HG03558 (cell line): Measurements from ENCODE around the gene RNF149.
"Not testable (repeated sequence)": the region's sequence is repeated elsewhere in the genome, so short reads cannot be mapped to it uniquely, and the experiment has no call there.

Source experiments
- ATAC-seq: cut with Tn5 transposase; IDR thresholded peaks from one replicate; pipeline ENCODE4 v1.9.1; 2021; ENCODE audit warnings: moderate number of reproducible peaks; ENCODE audit not compliant: unreplicated experiment; ENCODE audit errors: extremely low read depth

Gene RNF149, protein sequence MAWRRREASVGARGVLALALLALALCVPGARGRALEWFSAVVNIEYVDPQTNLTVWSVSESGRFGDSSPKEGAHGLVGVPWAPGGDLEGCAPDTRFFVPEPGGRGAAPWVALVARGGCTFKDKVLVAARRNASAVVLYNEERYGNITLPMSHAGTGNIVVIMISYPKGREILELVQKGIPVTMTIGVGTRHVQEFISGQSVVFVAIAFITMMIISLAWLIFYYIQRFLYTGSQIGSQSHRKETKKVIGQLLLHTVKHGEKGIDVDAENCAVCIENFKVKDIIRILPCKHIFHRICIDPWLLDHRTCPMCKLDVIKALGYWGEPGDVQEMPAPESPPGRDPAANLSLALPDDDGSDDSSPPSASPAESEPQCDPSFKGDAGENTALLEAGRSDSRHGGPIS

GRCh38 chr2:101308432-101309210 is at the start of gene RNF149:
Gene RNF149 (minus strand): TSS chr2:101308701. CDS start chr2:101308588, 113 bp downstream.
- ATAC-seq: peak; percentile 35

DNA sequence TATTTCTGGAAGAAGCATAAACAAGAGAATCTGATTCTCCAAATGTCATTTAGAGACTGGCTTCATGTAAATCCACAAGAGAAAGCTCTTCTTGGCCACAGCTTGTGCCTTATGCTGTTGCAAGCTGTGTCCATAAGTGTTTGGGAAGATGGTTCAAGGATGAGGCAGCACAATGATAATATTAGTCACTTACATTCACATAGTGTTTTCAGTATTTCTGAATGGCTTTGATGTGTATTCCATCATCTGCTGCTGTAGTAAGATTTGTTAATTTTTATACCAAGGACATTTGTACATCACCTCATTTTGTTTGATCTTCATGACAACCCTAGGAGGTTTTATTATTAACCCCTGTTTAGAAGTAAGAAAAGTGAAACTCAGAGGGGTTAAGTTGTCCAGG is 48.9 kb upstream of the RNF149 start:
- no peak for ATAC-seq

- ATAC-seq: no peak
Observed at GRCh38 chr2:101356521-101356920, 48.0 kb upstream of the RNF149 start.

- ATAC-seq: no peak
Observed at GRCh38 chr2:101356055-101356454, 47.6 kb upstream of the RNF149 start.

DNA sequence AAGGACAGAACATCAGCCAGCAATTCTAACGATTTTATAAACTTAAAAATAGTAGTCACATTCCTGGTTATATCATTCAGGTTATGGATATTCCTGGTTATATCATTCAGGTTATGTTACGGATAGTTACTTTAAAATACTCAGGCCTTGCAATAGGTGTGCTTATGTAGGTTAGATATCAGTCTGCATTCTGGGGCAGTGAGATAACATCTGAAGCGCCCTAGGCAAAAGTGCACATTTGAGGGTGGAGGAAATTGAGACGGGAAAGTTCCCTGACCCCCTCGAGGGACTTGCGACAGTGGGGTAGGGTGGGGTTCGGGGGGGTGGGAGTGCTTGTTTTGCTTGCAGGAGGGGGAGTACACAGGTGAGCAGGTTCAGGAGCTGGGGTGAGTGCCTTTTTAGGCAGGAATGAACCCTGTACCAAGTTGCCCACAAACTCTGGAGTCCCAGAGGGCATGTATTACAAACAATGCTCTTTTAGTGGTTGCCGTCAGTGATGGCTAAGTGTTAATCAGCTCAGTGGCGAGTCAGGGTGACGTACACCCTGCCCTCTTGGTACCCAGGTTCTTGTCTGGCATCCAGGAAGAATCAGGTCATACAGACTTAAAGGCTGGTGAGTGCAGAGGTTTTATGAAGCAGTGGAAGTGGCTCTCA is 47.0 kb upstream of the RNF149 start:
- ATAC-seq: no peak

GRCh38 chr2:101354420-101355311 is 46.2 kb upstream of the RNF149 start:
- ATAC-seq: no peak

- not testable (repeated sequence) for ATAC-seq
Observed at GRCh38 chr2:101352631-101353030, 44.1 kb upstream of the RNF149 start.

- ATAC-seq: no peak
Observed at GRCh38 chr2:101351207-101351606, 42.7 kb upstream of the RNF149 start.

- ATAC-seq: no peak
Observed at GRCh38 chr2:101349893-101350662, 41.6 kb upstream of the RNF149 start.

GRCh38 chr2:101348883-101349282 is 40.4 kb upstream of the RNF149 start:
- ATAC-seq: no peak

GRCh38 chr2:101346909-101347308 is 38.4 kb upstream of the RNF149 start:
- no peak for ATAC-seq

GRCh38 chr2:101344137-101344536 is 35.6 kb upstream of the RNF149 start:
- ATAC-seq: no peak

DNA sequence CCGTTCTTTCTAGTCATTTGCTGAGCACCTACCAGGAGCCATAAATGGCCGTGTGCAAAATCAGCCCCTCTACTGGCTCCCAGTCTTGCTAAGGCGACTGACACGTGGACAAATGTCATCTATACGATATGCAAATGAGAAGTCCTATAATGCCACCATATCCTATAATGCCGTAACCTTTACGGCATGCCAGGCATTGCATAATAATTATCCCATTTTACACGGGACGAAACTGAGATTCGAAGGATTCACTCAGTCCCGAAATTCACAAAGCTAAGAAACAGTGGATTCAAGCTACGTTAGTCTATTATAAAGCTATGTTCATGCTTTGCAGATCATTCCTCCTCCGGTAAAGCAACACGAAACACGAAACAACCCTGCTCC is 34.1 kb upstream of the RNF149 start:
- ATAC-seq: no peak

DNA sequence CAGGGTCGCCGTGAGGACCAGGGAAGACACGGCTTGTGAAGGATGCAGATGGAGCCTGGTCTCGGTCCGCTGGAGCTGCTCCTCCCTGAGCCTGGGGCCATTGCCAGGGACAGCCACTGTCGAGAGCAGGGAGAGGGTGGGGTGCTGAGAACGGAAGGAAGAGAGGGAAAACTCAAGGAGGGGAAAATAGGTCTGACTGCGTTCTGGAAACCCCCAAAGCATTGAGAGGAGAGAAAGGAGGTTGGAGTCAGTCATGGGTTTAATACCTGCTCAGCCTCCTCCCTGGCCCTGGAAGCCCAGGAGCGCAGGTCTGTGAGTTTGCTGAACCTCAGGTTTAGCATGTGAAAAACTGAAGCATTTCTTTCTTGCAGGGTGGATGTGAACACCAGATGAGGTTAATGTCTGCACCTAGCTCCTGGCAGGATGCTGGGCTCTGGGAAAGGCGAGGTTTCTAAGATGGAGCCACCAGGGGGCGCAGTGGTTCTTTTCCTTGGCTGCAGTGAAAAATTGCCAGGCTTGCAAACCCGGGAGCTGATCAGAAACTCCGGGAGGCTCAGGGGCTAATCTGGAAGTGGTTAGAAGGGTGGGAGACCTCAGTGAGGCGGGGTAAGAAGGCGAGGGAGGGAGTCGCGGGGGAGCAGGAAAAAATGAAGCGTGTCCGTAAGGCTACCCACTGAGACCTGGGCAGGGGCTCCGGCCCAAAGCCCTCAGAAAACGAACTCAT is 33.6 kb upstream of the RNF149 start:
- ATAC-seq: no peak

DNA sequence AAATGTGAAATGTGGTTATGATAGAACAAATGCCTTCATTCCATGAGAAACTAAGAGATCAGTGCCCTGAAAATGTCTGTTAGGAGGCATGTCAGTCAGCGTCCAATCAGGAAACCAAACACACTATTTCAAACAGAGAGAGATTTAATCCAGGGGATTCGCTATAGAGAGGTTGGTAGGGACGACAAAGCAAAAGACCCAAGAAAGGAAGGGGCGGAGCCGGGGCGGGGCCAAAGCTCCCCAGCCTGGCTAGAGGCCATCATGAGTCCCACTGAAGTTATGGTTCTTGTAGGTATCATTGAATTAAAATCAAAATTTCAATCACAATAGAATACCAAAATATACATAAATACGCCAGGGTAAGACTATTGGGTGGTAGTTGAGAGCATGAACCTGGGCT is 32.9 kb upstream of the RNF149 start:
- no peak for ATAC-seq

DNA sequence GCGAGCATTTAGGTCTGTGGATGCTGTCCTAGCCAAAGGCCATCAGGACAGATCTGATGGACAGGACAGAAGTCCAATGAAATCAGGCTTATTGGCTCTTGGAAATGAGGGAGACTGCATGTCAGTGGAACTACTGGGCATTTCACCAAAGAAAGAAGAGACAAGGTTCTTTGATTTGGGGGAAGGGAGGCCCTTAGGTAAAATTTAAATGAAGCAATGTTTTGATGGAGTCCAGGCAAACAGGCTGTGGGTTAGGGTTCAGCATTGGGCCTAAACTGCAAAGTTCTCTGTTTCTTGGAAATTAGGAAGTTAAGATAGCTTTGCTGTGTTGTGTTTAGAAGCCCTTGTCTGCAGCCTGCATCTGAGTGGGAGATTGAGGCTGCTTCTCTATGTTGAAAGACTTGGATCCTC is 31.6 kb upstream of the RNF149 start:
- ATAC-seq: no peak

GRCh38 chr2:101339266-101339880 is 30.9 kb upstream of the RNF149 start:
- ATAC-seq: no peak

- no peak for ATAC-seq
Observed at GRCh38 chr2:101337877-101338276, 29.4 kb upstream of the RNF149 start.
